ENCODE measurements around the gene NACAD.

NACAD gene

DNA sequence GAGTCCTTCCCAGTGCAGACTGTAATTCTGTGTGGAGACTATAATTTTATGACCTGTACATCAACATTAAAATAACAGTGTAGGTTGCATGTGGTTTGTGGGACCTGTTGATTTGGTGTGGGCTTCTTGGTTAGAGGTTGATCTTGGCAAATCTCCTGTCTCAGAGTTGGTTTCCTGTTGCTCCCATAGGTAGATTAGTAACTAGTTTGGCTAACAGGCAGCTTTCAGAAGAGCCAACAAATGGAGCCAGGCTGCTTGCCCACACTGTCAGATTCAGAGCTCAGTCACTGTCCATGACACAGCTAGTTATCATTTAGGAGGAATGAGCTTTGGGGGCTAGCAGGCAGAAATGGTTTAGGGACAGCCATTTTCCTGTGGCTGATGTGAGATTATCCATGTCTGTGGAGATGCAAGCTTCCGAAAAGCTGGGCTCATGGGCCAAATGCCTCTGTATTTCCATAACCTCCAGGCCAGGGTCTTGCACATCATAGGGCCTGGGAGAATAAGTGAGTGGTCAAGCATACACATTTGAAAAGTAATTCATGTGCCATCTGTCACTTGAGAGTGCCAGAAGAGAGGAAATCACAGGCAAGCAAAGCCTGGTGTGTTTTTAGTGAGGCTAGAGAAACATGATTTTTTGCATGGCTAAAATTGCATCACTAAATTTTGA is 55.4 kb downstream of the NACAD start:
- TF ChIP-seq GATA2 (IDR thresholded peaks at IDR 0.05; ENCODE audit: low read depth, low read length): no peak
- TF ChIP-seq GATA3 (IDR thresholded peaks at IDR 0.05; ENCODE audit: low read depth, low read length): no peak

DNA sequence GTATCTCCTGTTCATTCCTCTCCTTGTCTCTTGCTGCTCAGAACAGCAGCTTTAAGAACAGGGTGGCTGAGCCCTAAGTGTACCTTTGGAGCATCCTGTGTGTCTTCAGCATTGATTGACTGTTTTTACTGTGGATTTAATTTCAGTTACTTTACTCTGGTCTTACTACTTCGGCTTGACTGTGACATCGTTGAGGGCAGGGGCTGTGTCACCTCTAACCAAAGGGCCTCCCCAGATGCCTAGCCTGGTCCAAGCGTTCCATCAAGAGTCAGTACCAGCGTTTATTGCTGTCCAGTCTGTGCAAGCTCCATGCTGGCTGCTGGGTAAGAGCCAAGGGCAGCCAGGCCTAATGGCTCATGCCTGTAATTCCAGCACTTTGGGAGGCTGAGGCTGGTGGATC is 56.3 kb downstream of the NACAD start:
- no peak for TF ChIP-seq GATA3 (IDR thresholded peaks at IDR 0.05; ENCODE audit: low read depth, low read length)
- no peak for TF ChIP-seq GATA2 (IDR thresholded peaks at IDR 0.05; ENCODE audit: low read depth, low read length)

DNA sequence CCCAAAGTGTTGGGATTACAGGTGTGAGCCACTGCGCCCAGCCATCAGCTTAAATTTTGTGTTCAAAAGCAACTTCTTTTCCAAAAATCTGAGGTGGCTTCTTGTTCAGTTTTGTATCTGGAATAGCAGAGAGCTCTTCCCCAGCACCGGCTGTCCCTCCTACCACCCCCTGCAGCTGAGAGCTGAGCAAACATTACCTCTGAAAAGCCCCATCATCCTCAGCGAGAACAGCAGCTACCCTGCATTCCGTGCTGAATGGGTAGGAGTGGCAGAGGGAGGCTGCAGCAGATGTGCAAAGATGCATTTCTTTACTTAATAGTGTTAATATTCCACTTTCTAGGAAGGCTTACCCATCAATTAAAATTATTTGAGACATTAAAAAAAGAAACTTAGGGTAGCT is 56.9 kb downstream of the NACAD start:
- TF ChIP-seq GATA3 (IDR thresholded peaks at IDR 0.05; ENCODE audit: low read depth, low read length) (no peak), GATA2 (IDR thresholded peaks at IDR 0.05; ENCODE audit: low read depth, low read length) (no peak)

All from SH-SY5Y (cell line).